NCI-H2171 treated with DMSO at 0.1 percent for 48 hours (cell line): Measurements from ENCODE around the gene IL6ST.
A peak's percentile ranks its signal among the peaks of the same experiment; 100 is the strongest.
"Not testable (repeated sequence)": the region's sequence is repeated elsewhere in the genome, so short reads cannot be mapped to it uniquely, and the experiment has no call there.

Experiments
- DNase-seq: peaks from one replicate; lab custom pipeline; 2025; lab: John Stamatoyannopoulos, UW

IL6ST gene

DNA sequence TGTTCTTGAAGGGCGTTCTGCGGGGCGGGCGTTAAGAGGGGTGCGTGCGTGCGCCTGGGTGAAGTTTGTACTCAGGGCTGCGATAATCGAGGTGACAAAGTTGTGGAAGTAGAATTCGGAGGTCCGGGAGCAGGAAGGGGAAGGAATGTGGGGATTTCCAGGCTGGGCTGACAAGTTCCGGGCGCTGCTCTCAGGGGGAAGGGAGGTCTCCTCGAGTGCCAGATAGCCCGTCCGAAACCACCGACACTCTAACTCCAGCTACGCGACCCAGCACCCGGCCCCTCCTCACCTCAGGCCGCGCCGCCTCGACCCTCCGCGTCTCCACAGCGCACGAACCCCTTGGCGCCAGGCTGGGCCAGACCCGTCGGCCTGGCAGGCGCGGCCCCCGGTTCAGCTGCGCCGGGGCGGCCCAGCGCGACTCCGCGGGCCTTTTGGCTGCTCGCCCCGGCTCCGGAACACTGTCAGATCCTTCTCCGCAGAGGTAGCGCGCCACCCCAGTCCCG lies at the start of gene IL6ST:
Gene IL6ST (minus strand): TSS at position 469 of the 503 bp plus-strand sequence. CDS start 18,685 bp downstream, outside the sequence.
- peak; percentile 79 for DNase-seq

DNA sequence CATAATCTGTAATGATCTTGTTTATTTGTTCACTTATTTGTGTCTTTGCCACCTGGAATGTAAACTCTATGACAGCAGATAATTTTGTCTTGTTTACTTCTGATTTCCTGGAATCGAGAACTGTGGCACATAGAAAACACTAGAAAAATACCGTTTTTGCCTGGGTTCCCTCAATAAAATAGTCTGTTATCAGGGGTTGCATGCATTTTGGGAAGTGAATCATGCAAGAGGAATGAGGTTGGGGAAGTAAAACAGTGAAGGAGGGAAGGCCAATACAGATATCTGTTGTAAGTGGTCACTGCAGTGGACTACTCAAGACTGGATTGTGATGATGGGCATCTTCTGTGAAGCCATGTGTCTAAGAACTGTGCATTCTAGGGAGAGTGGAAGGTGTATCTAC lies 45.2 kb upstream of the IL6ST start:
- no peak for DNase-seq

DNA sequence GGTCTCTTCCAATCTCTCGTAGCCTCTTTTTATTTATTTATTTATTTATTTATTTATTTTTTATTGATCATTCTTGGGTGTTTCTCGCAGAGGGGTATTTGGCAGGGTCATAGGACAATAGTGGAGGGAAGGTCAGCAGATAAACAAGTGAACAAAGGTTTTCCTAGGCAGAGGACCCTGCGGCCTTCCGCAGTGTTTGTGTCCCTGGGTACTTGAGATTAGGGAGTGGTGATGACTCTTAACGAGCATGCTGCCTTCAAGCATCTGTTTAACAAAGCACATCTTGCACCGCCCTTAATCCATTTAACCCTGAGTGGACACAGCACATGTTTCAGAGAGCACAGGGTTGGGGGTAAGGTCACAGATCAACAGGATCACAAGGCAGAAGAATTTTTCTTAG lies 43.4 kb upstream of the IL6ST start:
- not testable (repeated sequence) for DNase-seq

DNA sequence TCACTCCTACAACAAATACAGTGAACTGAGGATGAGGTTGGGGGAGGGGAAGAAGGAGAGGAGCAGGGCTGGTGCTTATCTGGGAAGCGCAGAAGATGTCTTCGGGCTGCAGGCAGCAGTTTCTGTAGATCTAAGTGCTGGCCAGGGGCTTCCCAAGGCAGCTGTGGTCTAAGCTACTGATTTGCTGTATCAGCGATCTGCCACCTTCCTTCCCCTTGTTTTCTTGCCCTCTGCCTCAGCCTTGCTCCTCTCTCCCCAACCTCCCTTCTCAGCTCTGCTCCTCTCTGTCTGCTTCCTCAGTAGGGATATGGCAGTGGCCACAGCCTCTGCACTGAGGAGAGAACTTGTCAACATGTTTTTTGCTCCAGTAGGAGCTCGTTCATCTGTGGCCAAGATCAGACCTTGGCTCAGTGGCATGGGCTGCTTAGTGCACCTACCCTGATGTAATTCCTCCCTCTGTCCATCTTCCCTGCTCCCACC lies 42.8 kb upstream of the IL6ST start:
- no peak for DNase-seq

DNA sequence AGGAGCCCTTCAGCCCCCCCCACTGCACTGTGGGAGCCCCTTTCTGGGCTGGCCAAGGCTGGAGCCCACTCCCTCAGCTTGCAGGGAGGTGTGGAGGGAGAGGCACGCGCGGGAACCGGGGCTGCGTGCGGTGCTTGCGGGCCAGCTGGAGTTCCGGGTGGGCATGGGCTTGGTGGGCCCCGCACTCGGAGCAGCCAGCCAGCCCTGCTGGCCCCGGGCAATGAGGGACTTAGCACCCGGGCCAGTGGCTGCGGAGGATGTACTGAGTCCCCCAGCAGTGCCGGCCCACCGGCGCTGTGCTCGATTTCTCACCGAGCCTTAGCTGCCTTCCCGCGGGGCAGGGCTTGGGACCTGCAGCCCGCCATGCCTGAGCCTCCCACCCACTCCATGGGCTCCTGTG lies 40.6 kb upstream of the IL6ST start:
- not testable (repeated sequence) for DNase-seq

GRCh38 chr5:56029871-56030630 lies 35.3 kb upstream of the IL6ST start:
- DNase-seq: not testable (repeated sequence)

DNA sequence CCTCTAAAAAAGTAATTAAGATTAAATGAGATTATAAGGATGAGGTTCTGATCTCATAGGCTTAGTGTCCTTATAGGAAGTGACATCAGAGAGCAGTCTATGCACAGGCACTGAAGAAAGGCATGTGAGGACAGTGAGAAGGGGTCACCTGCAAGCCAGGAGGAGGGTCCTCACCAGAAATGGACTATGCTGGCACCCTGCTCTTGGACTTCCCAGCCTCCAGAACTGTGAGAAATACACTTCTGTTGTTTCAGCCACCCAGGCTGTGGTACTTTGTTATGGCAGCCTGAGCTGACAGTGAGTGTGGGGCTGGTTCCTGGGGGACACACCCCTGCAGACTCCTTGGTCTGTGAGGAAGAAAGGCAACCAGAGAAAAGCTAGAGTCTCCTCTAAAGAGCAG lies 34.7 kb upstream of the IL6ST start:
- no peak for DNase-seq

GRCh38 chr5:56028708-56029107 lies 33.9 kb upstream of the IL6ST start:
- no peak for DNase-seq

DNA sequence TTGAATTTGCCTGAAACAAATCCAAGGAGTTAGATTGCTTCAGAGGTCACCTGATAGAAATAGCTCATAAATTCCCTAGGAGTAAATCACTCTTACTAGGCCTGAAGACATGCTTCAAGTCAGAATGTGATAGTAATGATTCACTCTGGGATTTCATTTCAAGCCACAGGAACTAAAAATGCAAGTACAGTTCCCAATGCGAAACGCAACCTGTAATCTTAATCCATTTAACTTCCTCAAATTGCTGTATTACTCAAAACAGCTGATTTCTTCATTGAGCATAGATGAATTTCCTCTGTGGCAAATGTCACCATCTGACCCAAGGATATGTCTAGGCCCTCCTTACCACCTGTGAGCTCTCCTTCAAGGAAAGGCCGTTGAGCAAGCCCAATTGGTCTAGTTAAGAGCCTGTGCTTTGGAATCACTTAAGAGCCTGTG lies 32.1 kb upstream of the IL6ST start:
- peak; percentile 16 for DNase-seq

DNA sequence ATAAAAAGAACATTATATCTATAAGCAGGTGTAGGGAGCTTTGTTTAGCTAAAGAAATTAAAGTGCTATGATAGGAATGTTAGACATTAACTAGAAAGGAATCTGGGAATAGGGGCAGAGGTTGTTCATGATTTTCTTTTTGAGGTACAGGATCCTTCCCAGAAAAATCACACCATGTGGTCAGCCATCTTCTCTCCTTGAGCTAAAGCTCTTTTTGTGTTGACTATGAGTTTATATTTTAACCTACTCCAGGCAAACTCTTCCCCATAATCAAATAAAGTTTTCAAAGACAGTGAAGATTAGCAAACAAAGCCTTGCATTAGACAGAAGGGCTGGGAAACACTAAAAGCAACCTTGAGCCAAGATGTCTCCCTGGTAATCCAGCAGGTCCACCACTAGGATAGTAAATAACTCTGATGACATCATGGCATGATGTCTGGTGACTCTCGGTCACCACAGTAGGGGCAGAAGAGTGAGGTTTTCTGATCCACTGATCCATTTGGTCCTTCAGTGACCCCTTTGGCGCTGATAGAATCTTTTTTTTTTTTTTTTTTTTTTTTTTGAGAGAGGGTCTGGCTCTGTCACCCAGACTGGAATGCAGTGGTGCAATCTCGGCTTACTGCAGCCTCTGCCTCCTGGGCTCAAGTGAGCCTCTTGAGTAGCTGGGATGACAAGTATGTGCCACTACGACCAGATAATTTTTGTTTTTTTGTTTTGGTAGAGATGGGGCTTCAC lies 30.6 kb upstream of the IL6ST start:
- DNase-seq: no peak

- no peak for DNase-seq
Observed at GRCh38 chr5:56024810-56025150, 30.0 kb upstream of the IL6ST start.

- no peak for DNase-seq
Observed at GRCh38 chr5:56023296-56023695, 28.5 kb upstream of the IL6ST start.

DNA sequence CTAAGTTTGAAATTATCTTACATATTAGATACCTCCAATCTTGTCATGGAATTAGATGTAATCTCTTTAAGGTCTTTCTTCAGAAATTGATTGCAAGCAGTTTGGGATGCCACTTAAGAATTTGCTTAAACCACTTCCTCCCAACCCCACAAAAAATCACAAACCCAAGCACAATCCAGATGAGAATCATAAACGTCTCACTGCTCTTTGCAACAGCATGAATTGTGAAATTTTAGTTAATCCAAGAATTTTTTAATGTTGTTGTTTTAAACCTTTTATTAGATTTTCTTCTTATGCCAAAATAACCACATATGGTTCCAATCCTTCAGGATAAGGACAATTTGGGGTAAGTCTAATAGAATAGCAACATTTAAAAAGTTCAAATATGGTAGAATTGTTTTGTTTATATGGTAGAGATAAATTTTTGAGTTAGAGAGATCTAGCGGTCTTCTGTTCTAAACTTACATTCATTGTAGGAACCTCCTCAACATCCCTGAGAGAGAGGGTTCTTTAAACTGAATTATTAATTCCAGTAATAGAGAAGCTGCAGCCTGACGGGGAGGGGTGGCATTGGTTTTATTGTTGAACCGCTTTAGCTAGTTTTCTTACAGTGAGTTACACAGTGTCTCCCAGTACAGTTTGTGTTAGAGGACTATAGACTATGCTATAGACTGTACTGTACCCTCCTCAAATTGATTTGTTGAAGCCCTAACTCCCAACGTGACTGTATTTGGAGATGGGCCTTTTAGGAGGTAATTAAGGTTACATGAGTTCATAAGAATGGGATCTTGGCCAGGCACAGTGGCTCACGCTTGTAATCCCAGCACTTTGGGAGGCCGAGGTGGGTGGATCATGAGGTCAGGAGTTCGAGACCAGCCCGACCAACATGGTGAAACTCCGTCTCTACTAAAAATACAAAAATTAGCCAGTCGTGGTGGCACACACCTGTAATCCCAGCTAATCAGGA lies 24.8 kb upstream of the IL6ST start:
- DNase-seq: no peak

DNA sequence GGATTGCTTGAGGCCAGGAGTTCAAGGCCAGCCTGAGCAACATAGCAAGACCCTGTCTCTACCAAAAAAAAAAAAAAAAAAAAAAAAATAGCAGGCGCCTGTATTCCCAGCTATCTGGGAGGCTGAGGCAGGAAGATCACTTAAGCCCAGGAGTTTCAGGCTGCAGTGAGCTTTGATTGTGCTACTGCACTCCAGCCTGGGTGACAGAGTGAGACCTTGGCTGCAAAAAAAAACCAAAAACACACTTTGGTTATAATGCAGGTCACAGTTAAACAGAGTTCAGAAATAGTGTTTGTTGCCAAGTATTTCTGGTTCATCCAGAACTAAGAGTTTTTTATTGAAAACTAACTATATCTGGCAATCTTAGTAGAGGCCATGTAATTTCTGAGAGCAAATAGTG lies 24.1 kb upstream of the IL6ST start:
- DNase-seq: no peak

DNA sequence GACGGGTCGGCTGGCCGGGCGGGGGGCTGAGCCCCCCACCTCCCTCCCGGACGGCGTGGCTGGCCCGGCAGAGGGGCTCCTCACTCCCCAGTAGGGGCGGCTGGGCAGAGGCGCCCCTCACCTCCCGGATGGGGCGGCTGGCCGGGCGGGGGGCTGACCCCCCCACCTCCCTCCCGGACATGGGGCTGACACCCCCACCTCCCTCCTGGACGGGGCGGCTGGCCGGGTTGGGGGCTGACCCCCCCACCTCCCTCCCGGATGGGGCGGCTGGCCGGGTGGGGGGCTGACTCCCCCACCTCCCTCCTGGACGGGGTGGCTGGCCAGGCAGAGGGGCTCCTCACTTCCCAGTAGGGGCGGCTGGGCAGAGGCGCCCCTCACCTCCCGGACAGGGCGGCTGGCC lies 19.9 kb upstream of the IL6ST start:
- not testable (repeated sequence) for DNase-seq

DNA sequence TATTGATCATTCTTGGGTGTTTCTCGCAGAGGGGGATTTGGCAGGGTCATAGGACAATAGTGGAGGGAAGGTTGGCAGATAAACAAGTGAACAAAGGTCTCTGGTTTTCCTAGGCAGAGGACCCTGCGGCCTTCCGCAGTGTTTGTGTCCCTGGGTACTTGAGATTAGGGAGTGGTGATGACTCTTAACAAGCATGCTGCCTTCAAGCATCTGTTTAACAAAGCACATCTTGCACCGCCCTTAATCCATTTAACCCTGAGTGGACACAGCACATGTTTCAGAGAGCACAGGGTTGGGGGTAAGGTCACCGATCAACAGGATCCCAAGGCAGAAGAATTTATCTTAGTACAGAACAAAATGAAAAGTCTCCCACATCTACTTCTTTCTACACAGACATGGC lies 19.2 kb upstream of the IL6ST start:
- DNase-seq: not testable (repeated sequence)

DNA sequence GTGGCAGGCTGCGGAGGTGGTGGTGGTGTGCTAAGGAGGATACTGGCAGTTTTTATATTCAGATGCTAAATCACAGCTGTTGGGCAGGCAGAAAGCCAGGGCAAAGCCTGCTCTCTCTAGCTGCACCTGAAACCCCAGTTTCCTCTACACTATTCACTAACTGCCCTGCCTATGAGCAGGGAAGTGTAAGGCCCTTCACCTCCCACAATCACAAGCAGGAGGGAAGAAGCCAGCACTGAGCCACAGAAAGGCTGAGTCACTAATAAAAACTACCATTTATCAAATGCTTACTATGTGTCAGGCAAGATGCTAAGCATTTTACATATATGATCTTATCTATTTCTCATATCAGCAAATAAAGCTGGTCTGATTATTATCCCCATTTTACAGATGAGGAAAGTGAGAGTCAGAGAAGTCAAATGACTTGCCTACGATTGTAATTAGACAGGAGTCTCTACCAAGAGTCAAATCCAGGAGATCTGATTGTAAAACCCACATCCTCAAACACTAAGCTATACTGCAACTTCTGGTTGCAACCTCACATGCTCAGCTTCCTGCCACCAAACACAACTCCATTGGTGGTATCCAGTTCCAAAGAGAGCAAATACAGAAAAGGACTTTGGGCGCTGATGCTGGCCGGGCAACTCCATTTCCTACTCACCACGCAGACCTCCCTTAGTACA lies 17.7 kb upstream of the IL6ST start:
- DNase-seq: peak; percentile 10

DNA sequence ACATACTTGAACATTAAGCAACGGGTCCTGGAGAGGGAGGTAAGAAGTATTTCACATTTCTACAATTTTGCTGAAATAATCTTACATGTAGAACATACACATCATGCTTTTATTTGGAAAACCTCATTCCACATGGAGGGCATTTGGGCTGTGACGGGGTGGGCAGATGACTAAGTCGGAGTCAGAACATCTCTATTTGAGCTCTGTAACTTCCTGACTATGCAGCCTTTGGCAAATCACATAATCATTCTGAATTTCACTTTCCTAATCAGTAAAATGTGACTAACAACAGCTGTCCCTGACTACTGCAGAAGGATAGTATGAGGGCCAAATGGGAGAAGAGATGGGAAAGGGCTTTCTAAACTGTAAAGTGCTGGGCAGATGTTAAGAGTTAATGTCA lies 17.1 kb upstream of the IL6ST start:
- no peak for DNase-seq

GRCh38 chr5:56010431-56010830 lies 15.7 kb upstream of the IL6ST start:
- DNase-seq: no peak

DNA sequence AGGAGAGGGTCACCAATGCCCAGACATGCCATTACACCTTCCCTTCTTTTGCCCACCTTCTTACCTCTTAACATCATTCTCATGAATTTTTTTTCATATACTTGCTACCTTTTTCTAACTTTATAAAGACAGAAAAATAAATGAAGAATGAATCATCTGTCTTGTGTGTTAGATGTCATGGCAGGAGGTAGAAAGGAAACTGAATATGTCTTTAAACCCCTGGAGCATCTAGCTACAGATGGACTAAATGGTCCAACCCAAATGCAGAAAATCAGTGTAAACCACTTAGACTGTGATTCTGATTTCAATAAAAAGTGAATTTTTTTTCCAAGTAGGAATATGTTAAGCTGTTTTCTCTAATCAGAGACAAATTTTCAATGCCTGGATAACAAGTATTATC lies 11.8 kb upstream of the IL6ST start:
- DNase-seq: no peak

DNA sequence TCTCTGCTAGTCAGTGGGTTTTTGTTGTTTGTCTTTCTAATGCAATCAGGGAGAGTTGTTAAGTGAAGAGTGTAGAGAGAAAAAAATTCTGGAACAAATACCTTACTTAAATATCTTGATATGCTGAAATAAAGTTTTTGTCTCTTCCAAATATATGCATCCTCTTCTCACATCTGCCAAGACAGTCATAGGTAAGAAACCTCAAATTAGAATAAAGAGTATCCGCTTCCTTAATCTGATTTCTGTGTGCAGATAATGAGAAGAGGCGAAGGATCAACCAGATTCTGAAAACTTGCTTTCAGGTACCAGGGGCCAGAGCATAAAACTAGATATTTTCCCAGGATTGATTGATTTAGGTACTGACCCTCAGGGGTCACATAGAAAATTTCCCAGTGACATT lies 11.3 kb upstream of the IL6ST start:
- no peak for DNase-seq
